H1 (cell line): Measurements from ENCODE around the gene SPACA9. TPM values are rescaled to one million over a fixed set of nuclear protein-coding genes. Genes with fewer than 3 reads are reported as not detected.

Experiments
- CTCF ChIA-PET: fragments of 300-600 bp; sonication (Branson Sonifier 250); formaldehyde crosslinking; loops from one replicate; lab custom pipeline; 2021; ENCODE audit not compliant: partially characterized antibody; lab: Charles Lee
- POLR2A ChIA-PET: fragments of 300-600 bp; sonication (Branson Sonifier 250); formaldehyde crosslinking; loops from one replicate; lab custom pipeline; 2021; ENCODE audit warnings: inconsistent platforms; ENCODE audit not compliant: partially characterized antibody; lab: Charles Lee
- DNase-seq, 2 experiments: peaks; one replicate each; pipeline versions ENCODE4 v3.0.0 to v3.0.0-alpha.2; 2010 to 2022; ENCODE audit warnings: low spot score in 2 of 2, low read depth in 1 of 2, mixed read lengths in 1 of 2
- FAIRE-seq: peaks from 2 replicates; lab custom pipeline; 2011; peaks lifted over from hg19 to GRCh38; lab: Jason Lieb, UNC
- H2AFZ ChIP-seq: 2 replicates; pipeline ENCODE4 v1.8.1; 2012; ENCODE audit warnings: low read length, inconsistent platforms
- H2AK5ac ChIP-seq: 2 replicates; pipeline ENCODE4 v1.6.1; 2013; ENCODE audit warnings: low read depth, low read length
- H2BK120ac ChIP-seq: replicated peaks from 2 replicates; pipeline ENCODE3; 2013; ENCODE audit warnings: low read depth, low read length, inconsistent platforms
- H2BK12ac ChIP-seq: 2 replicates; pipeline ENCODE4 v1.6.1; 2013; ENCODE audit warnings: low read depth, low read length
- H2BK15ac ChIP-seq: 2 replicates; pipeline ENCODE4 v1.6.1; 2013; ENCODE audit warnings: low read length
- H2BK20ac ChIP-seq: 2 replicates; pipeline ENCODE4 v1.6.1; 2013; ENCODE audit warnings: low read length
- H2BK5ac ChIP-seq: 2 replicates; pipeline ENCODE4 v1.6.1; 2013; ENCODE audit warnings: low read depth, low read length
- H3K14ac ChIP-seq: 2 replicates; pipeline ENCODE4 v1.6.1; 2013; ENCODE audit warnings: inconsistent platforms; ENCODE audit not compliant: insufficient read length
- H3K18ac ChIP-seq: 2 replicates; pipeline ENCODE4 v1.6.1; 2013; ENCODE audit warnings: low read length; ENCODE audit errors: extremely low read depth
- H3K23ac ChIP-seq: 2 replicates; pipeline ENCODE4 v1.6.1; 2013; ENCODE audit warnings: inconsistent platforms; ENCODE audit not compliant: insufficient read length
- H3K23me2 ChIP-seq: 2 replicates; pipeline ENCODE4 v1.6.1; 2013; ENCODE audit warnings: low read depth, low read length
- H3K27ac ChIP-seq: 2 replicates; pipeline ENCODE4 v1.6.1; 2011; ENCODE audit warnings: low read depth, low read length, inconsistent platforms
- H3K27me3 ChIP-seq, 4 experiments: replicated peaks in 1 of 4; 1 replicate in 1 of 4; 2 replicates in 3 of 4; pipeline versions ENCODE4 v1.6.1 to v1.8.1; 2011 to 2013; ENCODE audit warnings: low read length in 3 of 4, mild to moderate bottlenecking in 3 of 4, inconsistent platforms in 2 of 4, mixed read lengths in 2 of 4, moderate library complexity in 1 of 4; ENCODE audit not compliant: control insufficient read depth in 3 of 4, insufficient read depth in 3 of 4; ENCODE audit errors: extremely low read depth in 1 of 4
- H3K36me3 ChIP-seq, 4 experiments: 2 replicates each; pipeline versions ENCODE4 v1.6.1 to v1.8.1; 2011 to 2013; ENCODE audit warnings: mild to moderate bottlenecking in 4 of 4, low read length in 3 of 4, moderate library complexity in 2 of 4, control low read depth in 1 of 4, inconsistent platforms in 1 of 4; ENCODE audit not compliant: insufficient read depth in 4 of 4, control insufficient read depth in 2 of 4
- H3K4ac ChIP-seq: replicated peaks from 2 replicates; pipeline ENCODE3; 2013; ENCODE audit warnings: low read length, low read depth, mixed read lengths, inconsistent platforms; ENCODE audit not compliant: insufficient read length
- H3K4me1 ChIP-seq, 4 experiments: replicated peaks in 1 of 4; 1 replicate in 1 of 4; 2 replicates in 3 of 4; pipeline versions ENCODE4 v1.6.1 to v1.8.1; 2011 to 2013; ENCODE audit warnings: low read length in 3 of 4, inconsistent platforms in 2 of 4, mixed read lengths in 1 of 4; ENCODE audit not compliant: insufficient read depth in 4 of 4, control insufficient read depth in 3 of 4
- H3K4me2 ChIP-seq, 2 experiments: 2 replicates each; pipeline versions ENCODE4 v1.6.1 to v1.8.1; 2011 to 2013; ENCODE audit warnings: low read depth in 2 of 2, low read length in 2 of 2, control low read depth in 1 of 2, inconsistent platforms in 1 of 2, mild to moderate bottlenecking in 1 of 2; ENCODE audit not compliant: insufficient read depth in 1 of 2
- H3K4me3 ChIP-seq, 4 experiments: fragments of 200-600, 300-600 bp in 1 of 4; sonication (generic), shearing (Covaris generic), sonication (Bioruptor Twin) in 1 of 4; 2 replicates each; pipeline versions ENCODE4 v1.5.1 to v1.8.1; 2011 to 2016; ENCODE audit warnings: low read length in 4 of 4, low read depth in 3 of 4, control low read depth in 2 of 4, inconsistent platforms in 2 of 4, mild to moderate bottlenecking in 2 of 4, mixed read lengths in 1 of 4, moderate library complexity in 1 of 4; ENCODE audit not compliant: insufficient read depth in 2 of 4; ENCODE audit errors: extremely low read depth in 1 of 4
- H3K56ac ChIP-seq: replicated peaks from 2 replicates; pipeline ENCODE3; 2013; ENCODE audit warnings: low read depth, mild to moderate bottlenecking, mixed read lengths, low read length, inconsistent platforms; ENCODE audit not compliant: insufficient read length
- H3K79me1 ChIP-seq: 2 replicates; pipeline ENCODE4 v1.6.1; 2013; ENCODE audit warnings: low read depth, low read length, control low read depth
- H3K79me2 ChIP-seq, 2 experiments: 2 replicates each; pipeline versions ENCODE4 v1.6.1 to v1.8.1; 2012 to 2013; ENCODE audit warnings: low read length in 2 of 2, mild to moderate bottlenecking in 2 of 2, inconsistent platforms in 1 of 2; ENCODE audit not compliant: insufficient read depth in 2 of 2, control insufficient read depth in 1 of 2
- H3K9ac ChIP-seq, 4 experiments: replicated peaks in 1 of 4; 1 replicate in 1 of 4; 2 replicates in 3 of 4; pipeline versions ENCODE4 v1.6.1 to v1.8.1; 2011 to 2013; ENCODE audit warnings: low read depth in 3 of 4, low read length in 3 of 4, control low read depth in 2 of 4, mild to moderate bottlenecking in 2 of 4, moderate library complexity in 2 of 4, inconsistent platforms in 1 of 4; ENCODE audit errors: extremely low read depth in 1 of 4
- H3K9me3 ChIP-seq, 2 experiments: 2 replicates each; pipeline versions ENCODE4 v1.6.1 to v1.8.1; 2012 to 2013; ENCODE audit warnings: mild to moderate bottlenecking in 2 of 2, moderate library complexity in 2 of 2, control low read depth in 1 of 2, inconsistent platforms in 1 of 2, low read depth in 1 of 2, low read length in 1 of 2, mixed read lengths in 1 of 2; ENCODE audit not compliant: insufficient read depth in 2 of 2
- H4K20me1 ChIP-seq, 2 experiments: replicated peaks in 1 of 2; 2 replicates each; pipeline versions ENCODE3 to v1.8.1; 2011 to 2013; ENCODE audit warnings: inconsistent platforms in 2 of 2, low read length in 2 of 2, mild to moderate bottlenecking in 1 of 2; ENCODE audit not compliant: insufficient read depth in 2 of 2, control insufficient read depth in 1 of 2
- H4K5ac ChIP-seq: 2 replicates; pipeline ENCODE4 v1.6.1; 2013; ENCODE audit warnings: low read length, low read depth, mixed read lengths, inconsistent platforms; ENCODE audit not compliant: insufficient read length
- H4K8ac ChIP-seq: 2 replicates; pipeline ENCODE4 v1.8.0; 2013; ENCODE audit warnings: mild to moderate bottlenecking, moderate library complexity, low read length, inconsistent platforms; ENCODE audit not compliant: insufficient read depth; ENCODE audit errors: extremely low read depth
- H4K91ac ChIP-seq: replicated peaks from 2 replicates; pipeline ENCODE3; 2013; ENCODE audit warnings: low read length, mixed read lengths, inconsistent platforms; ENCODE audit not compliant: insufficient read length
- HDAC6 ChIP-seq: IDR thresholded peaks from one replicate; pipeline ENCODE4 v1.7.1; 2012; ENCODE audit warnings: low read depth, mild to moderate bottlenecking, inconsistent platforms, low read length, moderate library complexity
- JUND ChIP-seq: IDR thresholded peaks from 2 replicates; pipeline ENCODE4 v1.6.1; 2011; ENCODE audit warnings: mild to moderate bottlenecking, improper control_type of control experiment, low read length
- NRF1 ChIP-seq: IDR thresholded peaks from 2 replicates; pipeline ENCODE4 v1.6.1; 2011; ENCODE audit warnings: mild to moderate bottlenecking, low read depth, low read length, improper control_type of control experiment
- POLR2A ChIP-seq, 2 experiments: IDR thresholded peaks; 1 replicate in 1 of 2; 2 replicates in 1 of 2; pipeline ENCODE4 v1.6.1; 2011; ENCODE audit warnings: low read depth in 2 of 2, low read length in 2 of 2, mild to moderate bottlenecking in 2 of 2; ENCODE audit errors: control extremely low read depth in 1 of 2
- RXRA ChIP-seq: IDR thresholded peaks from 2 replicates; pipeline ENCODE4 v1.6.1; 2011; ENCODE audit warnings: low read depth, mild to moderate bottlenecking, low read length, moderate library complexity; ENCODE audit not compliant: insufficient read depth
- SP2 ChIP-seq: IDR thresholded peaks from 2 replicates; pipeline ENCODE4 v1.6.1; 2012; ENCODE audit warnings: mild to moderate bottlenecking, low read length, inconsistent platforms
- WGBS, 2 experiments: shearing (Covaris generic) in 1 of 2; methylation state at CpG; one replicate each; pipeline versions ENCODE4 v1.1.6 to v1.1.7; 2013 to 2015; ENCODE audit warnings: low lambda C conversion rate in 2 of 2, mixed read lengths in 2 of 2, inconsistent platforms in 1 of 2, low coverage in 1 of 2, missing lambda C conversion rate in 1 of 2; ENCODE audit not compliant: insufficient replicate concordance in 2 of 2, insufficient coverage in 1 of 2, insufficient read length in 1 of 2; ENCODE audit errors: extremely low coverage in 1 of 2, missing lambda C conversion rate in 1 of 2; 5-methylcytosine and 5-hydroxymethylcytosine counted together
- polyA plus RNA-seq, 7 experiments: library from polyadenylated mRNA; depleted of rRNA in 3 of 7; stranded (reverse) in 5 of 7; unstranded in 2 of 7; fragments of >200 nt in 5 of 7; fragments of 200-250 nt in 2 of 7; gene quantifications; 1 replicate in 5 of 7; 2 replicates in 1 of 7; 4 replicates in 1 of 7; pipeline versions ENCODE4 v1.2.1 to v1.2.3, GENCODE V29; 2011 to 2013; ENCODE audit warnings: missing spikeins in 2 of 7, mixed read lengths in 2 of 7
- total RNA-seq: library from RNA; stranded (reverse); fragmentation: NEBNext Ultra II Directional; extraction: Animal tissue kit (Norgen Biotek cat#: 25700); gene quantifications from 2 replicates; pipeline ENCODE4 v1.2.1, GENCODE V29; 2021

SPACA9 gene
- total and polyA plus RNA-seq, 2 of the 8 experiments (the other 6 are each of a cell fraction or from before 2014, with no cell fraction given) = 0.63 to 1.3 TPM

DNA sequence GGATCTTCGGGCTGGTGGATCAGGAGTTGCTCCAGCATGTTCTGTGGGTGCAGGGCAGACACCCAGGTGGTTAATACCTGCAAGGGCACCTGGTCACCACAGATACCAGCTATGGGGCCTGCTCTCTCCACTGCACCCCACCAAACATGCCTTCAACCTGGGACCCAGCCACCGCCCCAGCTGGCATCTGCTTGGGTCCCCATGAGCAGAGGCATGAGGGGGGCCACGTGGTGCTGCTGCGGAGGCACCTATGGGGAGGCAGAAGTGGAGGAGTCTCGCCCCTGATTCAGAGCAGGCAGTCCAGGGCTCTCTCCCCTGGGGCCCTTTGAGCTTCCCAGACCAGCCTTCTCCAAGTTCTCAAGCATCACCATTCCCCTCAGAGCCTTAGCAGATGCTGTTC is 3.5 kb upstream of the SPACA9 start:
- no peak overlapping the region for H2AFZ ChIP-seq
- CTCF ChIA-PET = interaction anchor here (1.2 to 2.0 kb wide), 4 partner anchors 17 to 102 kb away, joined by 3 to 8 read pairs (median 5); no protein-coding TSS in a partner anchor
- H3K36me3 ChIP-seq = no peaks in the 10 kb centered on the region
- H2BK12ac ChIP-seq = no peak overlapping the region
- no peaks in the 10 kb centered on the region for H3K79me2 ChIP-seq
- no peak overlapping the region for H3K23ac ChIP-seq
- no peak overlapping the region for H3K4me2 ChIP-seq
- no peak overlapping the region for H2BK120ac ChIP-seq
- FAIRE-seq (no peak), DNase-seq (no peak)
- no peak overlapping the region for H4K91ac ChIP-seq
- H4K5ac ChIP-seq = no peak overlapping the region
- no peaks in the 10 kb centered on the region for H3K9me3 ChIP-seq
- H2BK20ac ChIP-seq = no peak overlapping the region
- H3K4me3 ChIP-seq = no peak overlapping the region
- H3K4me1 ChIP-seq = peaks cover 0 to 6% (median 0%) of the 10 kb centered on the region in 4 experiments; a peak in 1 of 7 replicates
- peaks cover 0 to 14% (median 9%) of the 10 kb centered on the region in 4 experiments; a peak in 6 of 7 replicates for H3K27me3 ChIP-seq
- no peak overlapping the region for H3K27ac ChIP-seq
- peaks cover 7% of the 10 kb centered on the region; the same call in 1 of the 2 replicates for H3K23me2 ChIP-seq
- H3K79me1 ChIP-seq = no peaks in the 10 kb centered on the region
- no peak overlapping the region for H4K8ac ChIP-seq
- no peak overlapping the region for H2BK5ac ChIP-seq
- no peak overlapping the region for H3K18ac ChIP-seq
- no peak overlapping the region for H3K56ac ChIP-seq
- H3K9ac ChIP-seq = no peak overlapping the region
- H3K4ac ChIP-seq = no peak overlapping the region
- no peak overlapping the region for H2BK15ac ChIP-seq
- H2AK5ac ChIP-seq = no peak overlapping the region
- H4K20me1 ChIP-seq = no peaks in the 10 kb centered on the region
- POLR2A ChIA-PET = interaction anchor here (0.9 to 1.7 kb wide), 4 partner anchors 10 to 81 kb away, joined by 3 to 5 read pairs (median 3); no protein-coding TSS in a partner anchor
- H3K14ac ChIP-seq = no peak overlapping the region
- 70% methylated on average over 5 of the region's 5 CpGs; no CpG with 5 or more reads in 1 of the 2 experiments for WGBS, 2 experiments
- TF ChIP-seq JUND (no peak), HDAC6 (no peak), SP2 (no peak), POLR2A (IDR thresholded peaks at IDR 0.05; ENCODE audit: control extremely low read depth in 1 of 2, low read depth in 2 of 2, low read length in 2 of 2) (no peak), RXRA (no peak), NRF1 (no peak)
